ENCODE data around the gene USP48.

DNA sequence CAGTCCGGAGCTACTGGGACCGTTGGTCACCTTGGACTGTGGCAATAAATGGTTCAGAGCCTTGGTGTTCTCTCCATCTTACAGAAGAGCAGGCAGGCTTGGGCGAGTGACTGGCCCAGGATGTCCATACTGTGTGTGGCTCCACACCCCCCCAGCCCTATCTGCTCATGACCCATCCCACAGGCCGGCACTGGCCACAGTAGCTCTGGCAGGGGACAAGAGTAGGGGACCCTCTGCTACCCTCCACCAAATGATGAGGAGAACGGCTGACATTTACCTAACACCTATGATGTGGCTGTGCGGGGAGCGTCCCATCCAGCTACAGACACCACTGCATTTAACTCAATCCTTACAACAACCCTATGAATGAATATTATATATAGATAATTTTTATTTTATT, 42.4 kb upstream of the USP48 start:
- TF ChIP-seq, protein P1, sequence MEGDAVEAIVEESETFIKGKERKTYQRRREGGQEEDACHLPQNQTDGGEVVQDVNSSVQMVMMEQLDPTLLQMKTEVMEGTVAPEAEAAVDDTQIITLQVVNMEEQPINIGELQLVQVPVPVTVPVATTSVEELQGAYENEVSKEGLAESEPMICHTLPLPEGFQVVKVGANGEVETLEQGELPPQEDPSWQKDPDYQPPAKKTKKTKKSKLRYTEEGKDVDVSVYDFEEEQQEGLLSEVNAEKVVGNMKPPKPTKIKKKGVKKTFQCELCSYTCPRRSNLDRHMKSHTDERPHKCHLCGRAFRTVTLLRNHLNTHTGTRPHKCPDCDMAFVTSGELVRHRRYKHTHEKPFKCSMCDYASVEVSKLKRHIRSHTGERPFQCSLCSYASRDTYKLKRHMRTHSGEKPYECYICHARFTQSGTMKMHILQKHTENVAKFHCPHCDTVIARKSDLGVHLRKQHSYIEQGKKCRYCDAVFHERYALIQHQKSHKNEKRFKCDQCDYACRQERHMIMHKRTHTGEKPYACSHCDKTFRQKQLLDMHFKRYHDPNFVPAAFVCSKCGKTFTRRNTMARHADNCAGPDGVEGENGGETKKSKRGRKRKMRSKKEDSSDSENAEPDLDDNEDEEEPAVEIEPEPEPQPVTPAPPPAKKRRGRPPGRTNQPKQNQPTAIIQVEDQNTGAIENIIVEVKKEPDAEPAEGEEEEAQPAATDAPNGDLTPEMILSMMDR (IDR thresholded peaks at IDR 0.05), result no peak
- no peak for TF ChIP-seq POLR2A (IDR thresholded peaks at IDR 0.05)
